Natural killer cell (primary cell): Measurements from ENCODE around the gene GATAD2A. TPM values are rescaled to one million over a fixed set of nuclear protein-coding genes. Genes with fewer than 3 reads are reported as not detected.
A peak's percentile ranks its signal among the peaks of the same experiment; 100 is the strongest.
"Not testable (repeated sequence)": the region's sequence is repeated elsewhere in the genome, so short reads cannot be mapped to it uniquely, and the experiment has no call there.

Experiments
- ATAC-seq, 3 donors: fragments of 150-1000 bp in 2 of 3; fragments of 200-7000 bp in 1 of 3; cut with Tn5 transposase; 1 replicate in 1 of 3; 2 replicates in 2 of 3; pipeline ENCODE4 v1.10.0; 2021; ENCODE audit warnings: mild to moderate bottlenecking in 2 of 3, moderate library complexity in 2 of 3
- DNase-seq, 2 donors: peaks; one replicate each; pipeline versions ENCODE4 v3.0.0 to v3.0.0-alpha.2; 2013 to 2021; ENCODE audit warnings: mixed read lengths in 1 of 2
- H3K27ac ChIP-seq: one replicate; pipeline ENCODE4 v1.5.1; 2013; ENCODE audit warnings: mild to moderate bottlenecking, low read length
- H3K27me3 ChIP-seq: one replicate; pipeline ENCODE4 v1.6.1; 2013; ENCODE audit warnings: low read length; ENCODE audit not compliant: control insufficient read depth, insufficient read depth
- H3K36me3 ChIP-seq: one replicate; pipeline ENCODE4 v1.6.1; 2013; ENCODE audit warnings: low read length; ENCODE audit not compliant: control insufficient read depth, insufficient read depth
- H3K4me1 ChIP-seq: one replicate; pipeline ENCODE4 v1.6.1; 2013; ENCODE audit warnings: low read length; ENCODE audit not compliant: control insufficient read depth, insufficient read depth
- H3K4me3 ChIP-seq: one replicate; pipeline ENCODE4 v1.5.1; 2013; ENCODE audit warnings: low read length
- H3K9me3 ChIP-seq: one replicate; pipeline ENCODE4 v1.6.1; 2013; ENCODE audit warnings: low read length; ENCODE audit not compliant: control insufficient read depth, insufficient read depth
- H3K27ac Mint-ChIP-seq, 2 donors: one replicate each; pipeline ENCODE4 v1.8.0; 2022; ENCODE audit warnings: mild to moderate bottlenecking in 2 of 2, mixed read lengths in 2 of 2, moderate library complexity in 1 of 2
- H3K27me3 Mint-ChIP-seq, 2 donors: one replicate each; pipeline ENCODE4 v1.8.0; 2022; ENCODE audit warnings: low read depth in 2 of 2, mixed read lengths in 2 of 2
- H3K36me3 Mint-ChIP-seq: one replicate; pipeline ENCODE4 v1.8.0; 2022; ENCODE audit warnings: mixed read lengths
- H3K4me1 Mint-ChIP-seq, 2 donors: one replicate each; pipeline ENCODE4 v1.8.0; 2022; ENCODE audit warnings: mixed read lengths in 2 of 2
- H3K4me3 Mint-ChIP-seq: one replicate; pipeline ENCODE4 v1.8.0; 2022; ENCODE audit warnings: mild to moderate bottlenecking, moderate library complexity, mixed read lengths
- H3K9me3 Mint-ChIP-seq, 2 donors: one replicate each; pipeline ENCODE4 v1.8.0; 2022; ENCODE audit warnings: mixed read lengths in 2 of 2
- WGBS: methylation state at CpG from one replicate; pipeline ENCODE4 v1.1.7; 2013; ENCODE audit warnings: missing lambda C conversion rate; ENCODE audit not compliant: insufficient coverage; 5-methylcytosine and 5-hydroxymethylcytosine counted together
- intact Hi-C: fragments of 100-400 bp; cut with micrococcal nuclease; formaldehyde crosslinking; loops from one replicate; pipeline ENCODE4 v1.14.2; 2022
- total RNA-seq, 4 donors: library from RNA; stranded (reverse); fragments of 120-200 nt in 1 of 4; gene quantifications; one replicate each; pipeline versions ENCODE4 v1.2.3 to v1.2.4, GENCODE V29; 2013 to 2022
- TF ChIP-seq, protein P1 (sequence below): fragments of 200-600 bp; IDR thresholded peaks from one replicate; pipeline ENCODE4 v1.8.0; 2022; ENCODE audit warnings: antibody characterized with exemption

GATAD2A gene
- total RNA-seq, 3 donors from 2014 or later (not counting 1 experiment from before 2014, with no cell fraction given), result 209 to 232 (median 230) TPM

DNA sequence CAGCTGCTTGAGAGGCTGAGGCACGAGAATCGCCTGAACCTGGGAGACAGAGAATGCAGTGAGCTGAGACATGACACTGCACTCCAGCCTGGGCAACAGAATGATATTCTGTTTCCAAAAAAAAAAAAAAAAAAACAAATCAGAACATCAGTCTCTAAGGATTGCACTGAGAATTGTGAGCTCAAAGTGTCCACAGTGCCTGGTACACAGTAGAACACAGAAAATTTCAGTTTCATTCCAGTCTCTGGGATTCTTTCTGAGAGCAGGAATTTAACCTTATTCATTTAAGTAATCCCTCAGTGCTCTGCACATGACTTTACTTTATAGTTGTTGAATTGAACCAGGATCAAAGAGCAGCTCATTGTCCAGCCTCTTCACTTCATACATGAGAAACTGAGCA is 25.9 kb upstream of the GATAD2A start:
- H3K4me1 ChIP-seq, result peaks cover 3% of the 10 kb centered on the region
- peaks cover 0 to 5% of the 10 kb centered on the region in 2 donors for H3K4me1 Mint-ChIP-seq

DNA sequence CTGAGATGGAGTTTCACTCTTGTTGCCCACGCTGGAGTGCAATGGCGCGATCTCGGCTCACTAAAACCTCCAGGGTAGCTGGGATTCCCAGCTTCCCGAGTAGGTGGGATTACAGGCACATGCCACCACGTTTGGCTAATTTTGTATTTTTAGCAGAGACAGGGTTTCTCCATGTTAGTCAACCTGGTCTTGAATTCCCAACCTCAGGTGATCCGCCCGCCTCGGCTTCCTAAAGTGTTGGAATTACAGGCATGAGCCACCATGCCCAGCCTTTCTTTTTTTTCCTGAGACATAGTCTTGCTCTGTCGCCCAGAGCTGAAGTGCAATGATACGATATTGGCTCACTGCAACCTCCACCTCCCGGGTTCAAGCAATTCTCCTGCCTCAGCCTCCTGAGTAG is 25.2 kb upstream of the GATAD2A start:
- H3K4me1 ChIP-seq, H3K36me3 ChIP-seq, H3K4me3 Mint-ChIP-seq, H3K36me3 Mint-ChIP-seq, H3K4me1 Mint-ChIP-seq, ATAC-seq, H3K9me3 ChIP-seq, DNase-seq, intact Hi-C loops, H3K27ac Mint-ChIP-seq, H3K27ac ChIP-seq, H3K4me3 ChIP-seq, H3K27me3 Mint-ChIP-seq, H3K27me3 ChIP-seq, H3K9me3 Mint-ChIP-seq: not testable (repeated sequence)
- WGBS, result 94% methylated on average over 12 of the region's 12 CpGs

More for the DNA sequence above, 25.9 kb upstream of the GATAD2A start:
- H3K9me3 Mint-ChIP-seq, result no peaks in the 10 kb centered on the region
- H3K27ac ChIP-seq, result no peak overlapping the region
- H3K36me3 ChIP-seq, result no peaks in the 10 kb centered on the region
- H3K4me3 ChIP-seq, result no peak overlapping the region
- H3K4me3 Mint-ChIP-seq, result no peak overlapping the region
- TF ChIP-seq, protein P1, sequence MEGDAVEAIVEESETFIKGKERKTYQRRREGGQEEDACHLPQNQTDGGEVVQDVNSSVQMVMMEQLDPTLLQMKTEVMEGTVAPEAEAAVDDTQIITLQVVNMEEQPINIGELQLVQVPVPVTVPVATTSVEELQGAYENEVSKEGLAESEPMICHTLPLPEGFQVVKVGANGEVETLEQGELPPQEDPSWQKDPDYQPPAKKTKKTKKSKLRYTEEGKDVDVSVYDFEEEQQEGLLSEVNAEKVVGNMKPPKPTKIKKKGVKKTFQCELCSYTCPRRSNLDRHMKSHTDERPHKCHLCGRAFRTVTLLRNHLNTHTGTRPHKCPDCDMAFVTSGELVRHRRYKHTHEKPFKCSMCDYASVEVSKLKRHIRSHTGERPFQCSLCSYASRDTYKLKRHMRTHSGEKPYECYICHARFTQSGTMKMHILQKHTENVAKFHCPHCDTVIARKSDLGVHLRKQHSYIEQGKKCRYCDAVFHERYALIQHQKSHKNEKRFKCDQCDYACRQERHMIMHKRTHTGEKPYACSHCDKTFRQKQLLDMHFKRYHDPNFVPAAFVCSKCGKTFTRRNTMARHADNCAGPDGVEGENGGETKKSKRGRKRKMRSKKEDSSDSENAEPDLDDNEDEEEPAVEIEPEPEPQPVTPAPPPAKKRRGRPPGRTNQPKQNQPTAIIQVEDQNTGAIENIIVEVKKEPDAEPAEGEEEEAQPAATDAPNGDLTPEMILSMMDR, result no peak
- H3K27me3 ChIP-seq, result no peaks in the 10 kb centered on the region
- 90% methylated on average over 2 of the region's 2 CpGs for WGBS
- intact Hi-C loops, result no loop called here
- DNase-seq (no peak), ATAC-seq (no peak)
- no peaks in the 10 kb centered on the region for H3K9me3 ChIP-seq
- no peak overlapping the region for H3K27ac Mint-ChIP-seq
- H3K36me3 Mint-ChIP-seq, result no peaks in the 10 kb centered on the region
- no peaks in the 10 kb centered on the region for H3K27me3 Mint-ChIP-seq

DNA sequence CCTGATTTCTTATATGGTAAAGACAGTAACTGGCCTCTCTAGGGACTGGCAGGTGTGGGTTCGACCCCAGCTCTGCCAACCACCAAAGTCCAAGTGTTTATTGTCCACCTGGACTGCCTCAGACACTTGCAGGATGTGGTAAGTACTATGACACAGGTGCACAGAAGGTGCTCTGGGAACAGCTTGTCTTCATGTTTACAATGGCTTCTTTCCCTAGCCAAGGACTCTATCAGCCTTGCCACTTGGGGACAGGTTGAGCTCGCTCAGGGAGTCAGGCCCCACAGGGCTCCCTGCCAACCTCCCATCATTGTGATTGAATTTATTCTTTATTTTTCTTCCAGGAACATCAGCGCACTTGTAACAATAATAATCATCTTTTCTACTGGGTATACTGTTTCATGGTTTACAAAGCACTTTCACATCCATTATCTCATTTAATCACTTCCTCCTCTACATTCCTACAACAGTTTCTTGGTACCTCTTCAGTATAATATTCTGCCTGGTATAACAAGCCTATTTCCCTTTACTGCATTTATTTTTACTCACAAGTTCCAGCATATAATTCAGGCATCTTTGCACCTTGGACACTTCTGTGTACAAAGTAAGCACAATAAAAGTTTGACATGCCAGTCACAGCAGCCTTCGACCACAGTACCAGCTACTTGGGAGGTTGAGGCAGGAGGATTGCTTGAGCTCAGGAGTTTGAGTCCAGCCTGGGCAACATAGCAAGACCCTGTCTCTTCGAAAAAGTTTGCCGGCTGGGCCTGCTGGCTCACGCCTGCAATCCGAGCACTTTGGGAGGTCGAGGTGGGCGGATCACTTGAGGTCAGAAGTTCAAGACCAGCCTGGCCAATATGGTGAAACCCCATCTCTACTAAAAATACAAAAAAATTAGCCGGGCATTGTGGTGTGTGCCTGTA is 24.2 kb upstream of the GATAD2A start:
- 92% methylated on average over 9 of the region's 11 CpGs for WGBS
- intact Hi-C loops, result no loop called here
- H3K27me3 Mint-ChIP-seq, result no peaks in the 10 kb centered on the region
- Histone ChIP-seq H3K4me3 (no peak overlapping the region), H3K36me3 (no peaks in the 10 kb centered on the region), H3K27ac (no peak overlapping the region), H3K27me3 (no peaks in the 10 kb centered on the region), H3K9me3 (no peaks in the 10 kb centered on the region), H3K4me1 (peaks cover 11% of the 10 kb centered on the region)
- peaks cover 2 to 7% of the 10 kb centered on the region in 2 donors for H3K4me1 Mint-ChIP-seq
- H3K4me3 Mint-ChIP-seq, result no peak overlapping the region
- TF ChIP-seq, protein P1, result no peak
- DNase-seq (no peak), ATAC-seq (no peak)
- H3K9me3 Mint-ChIP-seq, result no peaks in the 10 kb centered on the region
- H3K27ac Mint-ChIP-seq, result peak overlapping the region in 1 of 2 donors; percentile 30
- H3K36me3 Mint-ChIP-seq, result no peaks in the 10 kb centered on the region

DNA sequence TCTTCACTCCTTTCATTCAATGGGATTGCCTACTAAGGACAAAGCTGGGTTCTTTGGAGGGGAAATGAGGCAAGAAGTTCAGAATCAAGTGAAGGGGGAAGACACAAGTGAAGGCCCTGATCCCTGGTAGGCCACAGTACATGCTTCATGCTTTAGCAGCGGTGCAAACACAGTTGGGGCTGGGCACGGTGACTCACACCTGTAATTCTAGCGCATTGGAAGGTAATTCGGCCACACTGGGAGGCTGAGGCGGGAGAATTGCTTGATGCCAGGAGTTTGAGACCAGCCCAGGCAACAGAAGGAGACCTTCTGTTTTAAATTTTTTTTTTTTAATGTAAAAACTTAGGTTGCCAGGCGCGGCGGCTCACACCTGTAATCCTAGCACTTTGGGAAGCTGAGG is 23.4 kb upstream of the GATAD2A start:
- Mint-ChIP-seq H3K36me3 (no peaks in the 10 kb centered on the region), H3K27me3 (no peaks in the 10 kb centered on the region), H3K27ac (no peak overlapping the region), H3K9me3 (no peaks in the 10 kb centered on the region), H3K4me3 (peak overlapping the region; percentile 29), H3K4me1 (peaks cover 10 to 16% of the 10 kb centered on the region in 2 donors)
- Histone ChIP-seq H3K27ac (no peak overlapping the region), H3K4me1 (peaks cover 19% of the 10 kb centered on the region), H3K4me3 (no peak overlapping the region), H3K27me3 (no peaks in the 10 kb centered on the region), H3K9me3 (no peaks in the 10 kb centered on the region), H3K36me3 (no peaks in the 10 kb centered on the region)
- no peak for DNase-seq
- intact Hi-C loops, result no loop called here
- TF ChIP-seq, protein P1, result no peak
- no peak for ATAC-seq
- WGBS, result 95% methylated on average over 8 of the region's 8 CpGs
